Tibial nerve (tissue), 3 donors: ENCODE results near the gene GPR22.

Experiments
- EP300 ChIP-seq, 2 donors: sonication (generic); formaldehyde crosslinking; IDR thresholded peaks; one replicate each; pipeline ENCODE4 v1.6.1; 2017; ENCODE audit warnings: antibody characterized with exemption in 2 of 2, mild to moderate bottlenecking in 1 of 2
- POLR2A ChIP-seq, 2 donors: fragments of 450-650 bp; IDR thresholded peaks; one replicate each; pipeline ENCODE4 v1.6.1; 2017; ENCODE audit warnings: antibody characterized with exemption in 2 of 2, mild to moderate bottlenecking in 2 of 2, moderate library complexity in 2 of 2

DNA sequence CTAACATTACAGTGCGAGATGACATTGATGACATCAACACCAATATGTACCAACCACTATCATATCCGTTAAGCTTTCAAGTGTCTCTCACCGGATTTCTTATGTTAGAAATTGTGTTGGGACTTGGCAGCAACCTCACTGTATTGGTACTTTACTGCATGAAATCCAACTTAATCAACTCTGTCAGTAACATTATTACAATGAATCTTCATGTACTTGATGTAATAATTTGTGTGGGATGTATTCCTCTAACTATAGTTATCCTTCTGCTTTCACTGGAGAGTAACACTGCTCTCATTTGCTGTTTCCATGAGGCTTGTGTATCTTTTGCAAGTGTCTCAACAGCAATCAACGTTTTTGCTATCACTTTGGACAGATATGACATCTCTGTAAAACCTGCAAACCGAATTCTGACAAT, 4.3 kb downstream of the GPR22 start:
- TF ChIP-seq EP300 (IDR thresholded peaks at IDR 0.05) (no peak), POLR2A (IDR thresholded peaks at IDR 0.05) (no peak)
